ENCODE data around the gene FLYWCH1. TPM values are rescaled to one million over a fixed set of nuclear protein-coding genes. Genes with fewer than 3 reads are reported as not detected.

The FLYWCH1 gene
- total and polyA plus RNA-seq, 9 of the 15 experiments (the other 6 are each of a cell fraction or from before 2014, with no cell fraction given), result 0.18 to 33.6 (median 11.3) TPM

- TF ChIP-seq ARID3B (CRISPR knock-in tag; IDR thresholded peaks at IDR 0.05; ENCODE audit: borderline replicate concordance) (peak; percentile 40; the same call in 1 of the 2 replicates), MCM7 (IDR thresholded peaks at IDR 0.05) (no peak), PATZ1 (CRISPR knock-in tag; IDR thresholded peaks at IDR 0.05; ENCODE audit: borderline replicate concordance) (no peak), PTBP1 (IDR thresholded peaks at IDR 0.05; ENCODE audit: low read depth, low read length) (0 out of 2 replicates have a peak, but pooled peaks have one; percentile 24), FOXJ3 (CRISPR knock-in tag; IDR thresholded peaks at IDR 0.05) (no peak), GATAD2A (IDR thresholded peaks at IDR 0.05) (peak; percentile 72; the same call in 1 of the 2 replicates), HLTF (IDR thresholded peaks at IDR 0.05) (no peak), MEF2D (tag; conservative IDR thresholded peaks at IDR 0.05; ENCODE audit: low read depth) (peak; percentile 83), ZNF699 (CRISPR knock-in tag; IDR thresholded peaks at IDR 0.05; ENCODE audit: insufficient replicate concordance) (no peak), RBM39 (optimal IDR thresholded peaks at IDR 0.05; ENCODE audit: low read depth, low read length) (no peak), ERF (CRISPR knock-in tag; IDR thresholded peaks at IDR 0.05) (peak; percentile 92), STAG1 (CRISPR knock-in tag; IDR thresholded peaks at IDR 0.05; ENCODE audit: borderline replicate concordance) (no peak; the same call in 1 of the 2 replicates), ZBTB1 (CRISPR knock-in tag; IDR thresholded peaks at IDR 0.05; ENCODE audit: borderline replicate concordance, low read depth) (peak; percentile 75; the same call in 1 of the 2 replicates), PKNOX1 (IDR thresholded peaks at IDR 0.05) (0 out of 2 replicates have a peak, but pooled peaks have one; percentile 13), SMAD2 (IDR thresholded peaks at IDR 0.05; ENCODE audit: low read depth, low read length) (no peak), COPS2 (conservative IDR thresholded peaks at IDR 0.05) (no peak), POLR2A (conservative IDR thresholded peaks at IDR 0.05) (peak; percentile 94), MECOM (CRISPR knock-in tag; IDR thresholded peaks at IDR 0.05) (peak; percentile 79), ZBTB33 (CRISPR knock-in tag; IDR thresholded peaks at IDR 0.05) (0 out of 2 replicates have a peak, but pooled peaks have one; percentile 65), ZNF347 (CRISPR knock-in tag; IDR thresholded peaks at IDR 0.05; ENCODE audit: low read depth) (no peak), ZNF830 (CRISPR knock-in tag; IDR thresholded peaks at IDR 0.05) (peak; percentile 83), PHB2 (IDR thresholded peaks at IDR 0.05; ENCODE audit: low read depth) (no peak)
Observed at GRCh38 chr16:2867987-2868789, 43.5 kb upstream of the FLYWCH1 start (continued).

Data from K562 (cell line).